Epithelial cell of esophagus (primary cell): Measurements from ENCODE around the gene VPS51.
A peak's percentile ranks its signal among the peaks of the same experiment; 100 is the strongest.

Source experiments
- DNase-seq: peaks from one replicate; pipeline ENCODE4 v3.0.0; 2010; ENCODE audit warnings: low read depth
- H3K4me3 ChIP-seq: 2 replicates; pipeline ENCODE4 v1.5.1; 2011; ENCODE audit warnings: mild to moderate bottlenecking, low read length, control low read depth
- CTCF ChIP-seq: IDR thresholded peaks from 2 replicates; pipeline ENCODE4 v1.5.1; 2011; ENCODE audit warnings: low read depth, mild to moderate bottlenecking, low read length, control low read depth, inconsistent platforms; ENCODE audit not compliant: insufficient read depth; ENCODE audit errors: missing control alignments

Gene VPS51

GRCh38 chr11:65119670-65119995, 23.6 kb downstream of the VPS51 start:
- no peak for TF ChIP-seq CTCF
- no peak overlapping the region for H3K4me3 ChIP-seq
- no peak for DNase-seq

GRCh38 chr11:65120831-65121230, 24.8 kb downstream of the VPS51 start:
- peak overlapping the region; percentile 99 for H3K4me3 ChIP-seq
- DNase-seq, result no peak
- no peak for TF ChIP-seq CTCF

- no peak for TF ChIP-seq CTCF
- peak overlapping the region; percentile 99 for H3K4me3 ChIP-seq
- no peak for DNase-seq
Measured at GRCh38 chr11:65121447-65121864, 25.4 kb downstream of the VPS51 start.

- TF ChIP-seq CTCF, result no peak
- DNase-seq, result peak; percentile 99
- H3K4me3 ChIP-seq, result peak within 1 kb of the TSS; percentile 99
Measured at GRCh38 chr11:65121865-65122696, 26.1 kb downstream of the VPS51 start, which contains the start of the genes FAU and MRPL49. FAU (minus strand) TSS chr11:65122134; CDS start chr11:65121813, 321 bp downstream. MRPL49 (plus strand) TSS chr11:65122321; CDS start chr11:65122347, 26 bp downstream.

- DNase-seq, result no peak
Measured at GRCh38 chr11:65124480-65125196, 28.6 kb downstream of the VPS51 start.

GRCh38 chr11:65125197-65126056, 29.4 kb downstream of the VPS51 start:
- no peak for DNase-seq
- H3K4me3 ChIP-seq, result no peak overlapping the region
- TF ChIP-seq CTCF, result no peak

More at GRCh38 chr11:65124480-65125196, 28.6 kb downstream of the VPS51 start:
- H3K4me3 ChIP-seq, result no peak overlapping the region
- no peak for TF ChIP-seq CTCF
